Stimulated activated CD4-positive, alpha-beta T cell treated with anti-CD3 and anti-CD28 coated beads, Interleukin-1b, Interleukin-23, amount 100 ng/mL, for 1 hour (primary cell): ENCODE results near the gene RBBP7.
"Not testable (repeated sequence)": the region's sequence is repeated elsewhere in the genome, so short reads cannot be mapped to it uniquely, and the experiment has no call there.

Experiments
- DNase-seq, 2 donors: peaks; one replicate each; pipeline ENCODE4 v3.0.0-alpha.2; 2020; ENCODE audit warnings: low read depth in 2 of 2

RBBP7 gene

DNA sequence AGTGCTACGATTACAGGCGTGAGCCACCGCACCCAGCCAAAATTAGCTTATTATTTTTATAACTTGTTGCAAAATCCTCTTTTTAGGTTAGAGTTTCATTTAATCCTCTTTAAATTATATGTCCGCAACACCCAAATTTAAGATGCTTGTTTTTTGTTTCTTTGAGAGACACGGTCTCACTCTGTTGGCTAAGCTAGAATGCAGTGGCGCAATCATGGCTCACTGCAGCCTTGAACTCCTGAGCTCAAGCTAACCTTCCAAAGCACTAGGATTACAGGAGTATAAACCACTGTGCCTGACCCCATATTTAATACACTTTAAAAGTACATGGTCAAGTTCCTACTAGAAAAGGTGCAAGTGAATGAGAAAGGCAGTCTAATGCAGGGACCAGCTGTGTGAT lies 2.2 kb downstream of the RBBP7 start:
- no peak for DNase-seq

DNA sequence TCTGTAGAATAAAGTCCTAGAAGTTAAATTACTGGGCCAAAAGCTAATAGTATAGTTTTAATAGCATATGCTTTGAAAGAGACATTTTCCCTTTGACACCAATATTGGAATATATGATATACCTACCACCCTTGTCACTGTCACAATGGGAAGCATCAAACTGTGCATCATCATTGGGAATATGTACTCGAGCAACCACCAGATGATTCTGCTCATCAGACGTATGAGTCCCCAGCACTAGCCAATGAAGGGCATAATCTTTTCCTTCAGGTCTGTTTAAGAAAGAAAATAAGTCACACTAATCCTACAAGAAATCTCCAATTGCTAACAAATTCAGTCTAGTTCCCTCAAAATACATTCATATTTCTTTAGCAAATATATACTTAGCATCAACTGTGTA lies 7.3 kb downstream of the RBBP7 start:
- DNase-seq, result no peak

DNA sequence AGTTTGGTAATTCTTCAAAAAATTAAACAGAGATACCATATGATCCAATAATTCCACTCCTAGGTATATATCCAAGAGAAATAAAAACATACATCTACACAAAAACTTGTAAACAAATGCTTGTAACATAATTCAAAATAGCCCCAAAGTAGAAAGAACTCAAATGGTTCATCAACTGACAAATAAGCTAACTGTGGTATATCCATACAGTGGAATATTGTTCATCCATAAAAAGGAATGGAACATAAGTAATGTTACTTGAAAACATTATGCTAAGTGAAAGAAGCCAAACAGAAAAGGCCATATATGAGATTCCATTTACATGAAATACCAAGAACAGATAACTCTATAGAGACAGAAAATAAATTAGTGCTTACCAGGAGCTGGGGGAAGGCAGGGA lies 13.4 kb downstream of the RBBP7 start:
- no peak for DNase-seq

DNA sequence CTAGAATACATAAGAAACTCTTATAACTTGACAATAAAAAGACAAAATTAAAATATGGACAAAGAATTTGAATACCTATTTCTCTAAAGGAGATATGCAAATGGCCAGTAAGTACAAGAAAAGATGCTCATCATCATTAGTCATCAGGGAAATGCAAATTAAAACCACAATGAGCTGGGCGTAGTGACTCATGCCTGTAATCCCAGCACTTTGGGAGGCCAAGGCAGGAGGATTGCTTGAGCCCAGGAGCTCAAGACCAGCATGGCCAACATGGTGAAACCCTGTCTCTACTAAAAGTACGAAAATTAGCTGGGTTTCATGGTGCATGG lies 14.1 kb downstream of the RBBP7 start:
- DNase-seq, result not testable (repeated sequence)

DNA sequence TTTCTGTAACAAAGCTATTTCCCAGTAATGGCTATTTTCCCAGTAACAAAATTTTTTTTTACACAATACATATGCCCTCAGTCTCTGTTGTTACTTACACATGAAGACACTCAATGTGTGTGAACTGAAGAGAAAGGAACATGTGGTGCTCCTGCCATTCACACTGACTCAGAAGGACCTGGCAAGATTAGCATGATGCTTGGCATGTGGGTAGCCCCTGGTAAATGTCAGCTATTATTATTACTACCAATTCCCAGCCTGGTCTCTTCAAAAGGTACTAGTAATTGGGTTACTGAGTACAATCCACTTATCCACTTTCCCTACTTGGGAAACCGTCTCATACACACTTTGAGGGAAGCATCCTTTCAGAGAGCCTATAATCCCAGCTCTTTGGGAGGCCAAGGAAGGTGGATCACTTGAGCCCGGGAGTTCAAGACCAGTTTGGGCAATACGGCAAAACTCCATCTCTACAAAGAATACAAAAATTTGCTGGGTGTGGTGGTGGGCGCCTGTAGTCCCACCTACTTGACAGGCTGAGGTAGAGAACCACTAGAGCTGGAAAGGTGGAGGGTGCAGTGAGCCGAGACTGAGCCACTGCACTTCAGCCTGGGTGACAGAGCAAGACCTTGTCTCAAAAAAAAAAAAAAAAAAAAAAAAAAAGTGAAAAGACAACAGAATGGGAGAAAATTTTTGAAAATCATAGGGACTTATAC lies 14.6 kb downstream of the RBBP7 start:
- no peak for DNase-seq

DNA sequence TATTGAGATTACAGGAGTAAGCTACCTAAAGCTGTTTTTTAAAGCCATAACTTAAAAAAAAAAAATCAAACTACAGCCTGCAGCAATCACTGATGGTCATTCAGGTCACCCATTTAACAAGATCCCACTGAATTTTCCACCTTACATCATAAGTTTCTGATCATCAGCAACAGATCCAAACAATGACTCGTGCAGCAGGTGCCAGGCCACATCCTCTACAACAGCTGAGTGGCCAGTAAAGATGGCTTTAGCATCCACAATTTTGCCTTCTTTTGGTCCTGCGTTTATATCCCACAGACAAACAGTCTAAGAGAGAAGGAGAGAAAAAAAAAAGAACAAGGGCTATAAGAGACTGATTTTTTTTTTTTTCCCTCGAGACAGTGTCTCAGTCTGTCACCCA lies 16.6 kb downstream of the RBBP7 start:
- no peak for DNase-seq

DNA sequence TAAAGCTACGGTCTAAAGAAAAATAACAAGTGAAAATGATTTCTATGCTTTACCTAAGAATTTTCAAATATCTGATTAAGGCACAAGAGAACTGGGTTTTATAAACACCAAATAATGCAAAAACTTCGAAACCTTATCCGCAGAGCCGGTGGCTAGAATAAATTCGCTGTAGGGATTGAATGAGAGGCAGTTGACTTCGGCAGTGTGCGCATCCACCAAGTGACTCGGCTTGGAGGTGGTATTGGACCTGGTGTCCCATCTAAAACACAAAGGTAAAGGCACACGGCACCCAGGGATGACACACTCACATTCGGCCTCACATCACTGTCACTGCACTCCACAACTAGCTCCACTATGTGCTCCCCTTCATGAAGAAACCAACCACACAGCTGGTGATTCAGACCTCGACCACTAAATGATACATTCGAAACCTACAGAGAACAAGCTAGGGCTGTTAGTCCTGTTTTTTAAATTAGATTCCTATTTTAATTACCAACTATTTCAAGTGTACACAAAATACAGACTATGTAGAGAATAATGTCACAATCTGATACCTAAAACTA lies 17.5 kb downstream of the RBBP7 start:
- no peak for DNase-seq

DNA sequence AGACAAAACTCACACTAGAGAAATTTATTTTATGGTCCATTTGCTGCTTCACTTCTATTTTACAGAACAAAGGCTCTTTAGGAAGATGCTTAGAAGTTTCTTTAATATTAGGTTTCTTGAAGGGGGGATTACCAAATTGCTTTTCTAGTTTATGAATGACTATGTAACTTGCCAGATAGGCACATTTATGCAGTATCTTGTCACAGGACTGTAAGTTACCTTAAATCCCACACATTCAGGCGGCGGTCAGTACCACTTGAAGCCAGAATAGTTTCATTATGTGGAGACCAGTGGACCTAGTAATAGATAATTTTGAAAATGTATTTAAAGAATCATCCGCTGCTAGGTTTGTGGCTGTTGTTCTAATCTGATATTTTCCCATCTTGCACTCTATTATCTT lies 18.3 kb downstream of the RBBP7 start:
- DNase-seq, result no peak

DNA sequence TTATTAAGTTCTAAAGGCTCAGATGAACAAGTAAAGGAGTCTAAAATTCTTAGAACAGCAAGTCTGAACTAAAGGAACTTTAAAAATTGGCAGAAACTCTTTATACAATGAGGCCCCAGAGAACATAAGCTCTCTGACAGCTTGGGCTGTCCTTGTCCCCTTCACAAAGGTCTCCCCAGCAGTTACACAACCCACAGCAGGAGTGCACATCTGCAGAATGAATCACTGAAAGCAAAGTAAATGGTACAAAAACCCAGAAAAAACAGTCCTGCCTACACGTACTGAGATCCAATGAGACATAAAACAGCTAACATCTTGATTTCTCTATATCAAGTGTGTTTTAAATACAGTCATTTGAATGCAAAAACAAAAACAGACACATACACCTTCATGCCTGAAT lies 18.7 kb downstream of the RBBP7 start:
- no peak for DNase-seq

DNA sequence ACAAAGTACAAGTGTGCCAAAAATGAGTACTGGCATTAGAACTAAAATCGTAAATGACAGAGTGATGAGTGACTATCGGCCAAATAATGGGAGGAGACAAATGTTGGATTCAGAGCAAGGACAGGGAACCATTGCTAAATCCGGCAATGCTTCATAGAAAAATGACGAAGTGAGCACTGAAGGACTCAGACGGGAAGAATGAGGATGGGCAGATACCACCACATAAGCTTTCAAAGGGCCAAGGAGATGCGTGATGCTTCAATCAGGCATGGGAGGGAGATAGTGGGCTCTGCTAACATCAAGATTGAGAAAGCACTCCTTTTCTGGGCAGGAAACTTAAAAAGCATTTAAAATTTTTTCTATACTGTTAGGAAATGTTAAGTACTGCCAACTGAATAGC lies 21.6 kb downstream of the RBBP7 start:
- no peak for DNase-seq

DNA sequence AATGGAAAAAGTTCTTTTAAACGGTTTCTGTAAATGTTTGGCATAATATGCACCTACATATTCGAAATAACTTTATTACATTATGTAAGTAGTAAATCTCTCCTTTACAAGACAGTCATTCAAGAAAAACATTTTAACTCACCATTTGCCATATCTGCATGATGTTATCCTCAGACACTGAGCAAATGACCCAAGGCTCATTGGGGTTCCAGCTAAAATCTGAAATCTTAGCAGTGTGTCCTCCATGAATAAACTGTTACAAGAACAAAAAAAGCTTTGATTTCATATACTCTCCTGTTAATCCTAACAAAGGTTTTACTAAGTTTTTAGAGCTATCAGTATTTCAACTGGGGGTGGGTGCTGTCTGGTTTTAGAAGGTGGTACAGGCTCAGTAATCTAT lies 24.5 kb downstream of the RBBP7 start:
- DNase-seq, result no peak

DNA sequence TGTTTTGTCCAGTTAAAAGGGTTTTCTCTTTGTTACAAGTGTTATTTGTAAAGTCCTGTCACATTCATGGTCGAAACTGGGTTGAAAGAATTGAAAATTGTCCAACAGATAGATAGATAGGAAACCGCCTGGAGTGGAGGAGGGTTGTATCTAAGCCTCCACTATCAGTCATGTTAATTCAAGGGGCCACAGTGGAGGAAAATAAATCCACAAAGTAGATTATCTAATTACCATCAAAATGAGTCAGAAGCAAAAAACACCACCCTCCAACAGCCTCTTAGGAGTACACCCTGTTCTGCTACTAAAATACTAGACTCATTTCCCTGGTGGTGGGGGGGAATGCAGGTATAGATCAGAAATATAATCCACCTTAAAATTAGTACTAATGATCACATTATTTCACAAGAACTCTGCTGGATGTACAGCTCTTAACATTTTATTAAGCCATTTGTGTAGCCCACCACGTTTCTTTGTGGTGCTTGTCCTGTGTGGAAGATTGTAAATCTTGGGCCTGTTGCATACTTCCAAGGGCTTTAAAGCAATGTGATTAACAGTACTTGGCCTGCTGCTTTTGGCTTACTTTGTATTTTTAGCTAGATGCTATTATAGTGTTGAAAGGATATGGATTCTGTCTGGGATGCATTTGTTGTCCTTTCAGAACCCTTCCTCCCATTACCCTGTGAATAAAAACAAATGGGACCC lies 26.8 kb downstream of the RBBP7 start:
- no peak for DNase-seq

DNA sequence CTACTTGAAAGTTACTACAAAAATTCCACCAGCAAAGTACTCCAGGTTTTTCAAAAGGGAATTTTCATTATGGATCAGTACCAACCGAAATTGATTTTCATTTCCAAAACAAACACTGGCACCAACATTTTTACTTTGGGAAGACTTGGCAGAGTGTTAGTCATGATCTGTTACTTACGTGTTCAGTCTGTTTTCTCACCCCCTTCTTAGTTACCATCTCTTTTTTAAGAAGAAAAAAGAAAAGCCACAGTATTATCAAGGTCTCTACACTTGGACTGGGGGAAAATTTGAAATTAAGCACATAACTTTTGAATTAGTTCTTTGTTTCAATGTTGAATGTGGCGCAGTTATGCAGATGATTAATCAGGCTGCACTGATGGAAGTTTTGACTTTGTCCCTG lies 27.5 kb downstream of the RBBP7 start:
- DNase-seq, result no peak

DNA sequence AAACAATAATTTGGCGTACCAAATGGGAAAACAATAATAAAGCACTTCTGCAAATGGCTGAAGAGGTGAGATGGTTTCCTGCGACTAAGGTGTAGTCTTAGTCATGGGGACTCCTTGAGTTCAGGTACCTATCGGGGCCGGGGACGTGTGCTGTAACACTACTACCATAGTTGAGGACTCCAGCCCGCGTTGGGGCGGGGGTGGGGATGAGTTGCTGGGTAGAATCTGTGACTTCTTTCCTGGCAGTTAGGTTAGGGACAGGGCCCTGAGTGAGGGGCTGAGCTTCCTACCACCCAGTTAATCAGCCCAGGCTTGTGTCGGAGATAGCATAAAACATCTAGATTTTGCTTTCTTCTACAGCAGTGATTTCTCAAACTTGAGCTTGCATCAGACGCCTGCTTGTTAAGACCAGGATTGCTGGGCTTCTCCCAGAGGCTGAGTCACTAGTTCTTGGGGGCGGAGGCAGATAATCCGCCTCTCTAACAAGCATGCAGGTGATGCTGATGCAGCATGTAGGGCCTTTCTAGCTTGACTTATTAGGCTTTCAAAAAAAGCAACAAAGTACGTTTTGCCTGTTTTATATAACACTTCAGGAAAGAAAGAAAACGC lies 30.2 kb downstream of the RBBP7 start:
- no peak for DNase-seq

DNA sequence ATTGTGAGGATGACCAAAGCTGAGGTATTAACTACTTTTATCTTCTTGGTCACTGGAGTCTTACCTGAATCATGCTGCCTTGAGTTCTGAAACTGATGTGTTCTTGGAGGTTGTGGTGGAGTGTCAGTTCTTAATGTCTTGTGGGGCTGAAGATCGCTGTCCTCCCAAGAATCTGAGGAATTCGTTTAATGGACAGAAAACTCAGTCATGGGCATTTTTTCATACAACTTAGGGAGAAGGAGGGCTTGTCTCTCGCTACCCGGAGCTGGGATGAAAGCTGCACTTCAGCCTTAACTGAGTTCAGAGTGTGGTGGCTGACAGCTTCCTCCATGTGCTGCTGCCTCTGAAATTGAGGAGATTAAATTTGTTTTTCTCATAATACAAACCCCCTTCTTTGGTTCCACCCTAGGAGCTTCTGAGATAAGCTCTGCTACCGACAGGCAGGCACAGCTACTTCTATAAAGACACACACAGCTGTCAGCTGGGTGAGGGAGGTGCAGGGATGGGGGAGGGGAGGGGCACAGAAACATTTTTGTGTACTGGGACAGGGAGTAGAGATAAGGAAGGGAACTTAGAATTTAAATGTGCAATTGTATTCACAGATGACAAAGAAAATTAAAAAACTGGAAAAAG lies 30.8 kb downstream of the RBBP7 start:
- DNase-seq, result no peak

DNA sequence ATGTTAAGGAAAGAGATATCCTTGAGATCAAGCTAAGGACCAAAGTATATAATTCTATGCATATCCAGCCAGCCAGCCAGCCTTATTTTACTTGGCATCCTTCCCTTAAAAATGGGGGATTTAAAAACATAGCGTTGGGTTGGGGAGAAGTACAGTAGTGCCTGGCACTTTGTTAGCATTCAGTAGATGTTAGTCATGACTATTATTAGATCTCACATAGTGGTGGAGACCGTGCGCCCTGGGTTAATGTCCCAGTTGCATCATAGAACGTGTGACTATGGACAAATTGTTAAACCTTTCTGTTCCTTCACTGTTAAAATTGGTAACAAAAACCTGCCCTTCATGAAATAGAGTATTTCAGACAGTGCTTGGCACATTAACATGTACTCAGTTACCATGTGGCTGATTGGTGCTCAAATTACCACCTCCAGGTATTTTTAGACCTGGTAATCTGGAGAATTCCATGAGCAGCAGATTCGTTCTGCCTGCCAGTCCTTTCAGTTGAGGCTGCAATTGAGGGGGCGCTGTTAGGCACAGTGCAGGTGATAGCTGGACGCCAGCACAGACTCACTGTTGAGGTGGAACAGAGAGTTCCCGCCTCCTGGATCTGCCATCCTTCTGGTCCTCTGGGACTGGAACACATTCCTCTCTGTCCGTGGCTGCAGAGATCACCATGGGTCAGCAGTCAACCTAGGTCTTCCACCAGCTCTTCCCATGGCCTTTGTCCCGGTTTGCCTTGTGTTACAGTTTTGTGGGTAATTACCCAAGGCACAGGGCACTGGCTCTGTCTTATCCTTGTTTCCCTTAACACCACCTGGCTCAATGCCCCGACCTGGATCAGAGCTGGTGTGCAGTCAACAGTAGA lies 31.7 kb downstream of the RBBP7 start:
- DNase-seq, result no peak

DNA sequence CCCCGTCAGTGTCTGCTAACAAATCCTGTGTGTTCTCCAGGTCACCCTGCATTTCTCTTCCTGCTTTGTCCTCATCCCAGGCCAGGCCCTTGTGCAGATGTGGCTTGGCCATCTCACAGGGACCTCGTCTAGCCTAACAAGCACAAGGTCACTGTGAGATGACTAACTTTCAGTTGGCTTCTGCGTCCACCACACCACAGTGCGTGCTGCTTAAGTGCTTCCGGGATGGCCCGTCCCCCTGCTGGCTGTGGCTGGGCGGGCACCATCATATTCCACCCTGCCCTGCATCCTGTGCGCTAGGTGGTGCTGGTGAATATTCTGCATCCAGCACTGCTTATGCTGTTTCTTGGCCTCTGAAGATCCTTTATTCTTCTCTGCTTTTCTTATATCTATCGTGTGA lies 33.8 kb downstream of the RBBP7 start:
- DNase-seq, result no peak

DNA sequence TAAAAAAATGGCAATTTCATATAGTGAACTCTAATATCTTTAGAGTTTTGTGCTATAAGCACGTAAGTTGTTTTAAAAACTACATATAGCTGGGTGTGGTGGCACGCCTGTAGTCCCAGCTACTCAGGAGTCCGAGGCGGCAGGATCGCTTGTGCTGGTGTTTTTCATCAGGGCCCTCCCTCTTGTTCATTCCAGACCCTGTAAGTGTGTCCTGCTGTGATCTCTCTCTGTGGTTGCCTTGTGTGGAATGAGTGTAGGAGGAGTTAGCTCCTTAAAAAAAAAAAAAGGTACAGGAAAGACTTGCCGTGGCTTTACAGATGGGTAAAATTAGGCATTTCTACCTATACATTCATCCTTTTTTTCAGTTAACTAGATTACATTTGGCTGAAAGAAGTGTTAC lies 35.4 kb downstream of the RBBP7 start:
- no peak for DNase-seq

DNA sequence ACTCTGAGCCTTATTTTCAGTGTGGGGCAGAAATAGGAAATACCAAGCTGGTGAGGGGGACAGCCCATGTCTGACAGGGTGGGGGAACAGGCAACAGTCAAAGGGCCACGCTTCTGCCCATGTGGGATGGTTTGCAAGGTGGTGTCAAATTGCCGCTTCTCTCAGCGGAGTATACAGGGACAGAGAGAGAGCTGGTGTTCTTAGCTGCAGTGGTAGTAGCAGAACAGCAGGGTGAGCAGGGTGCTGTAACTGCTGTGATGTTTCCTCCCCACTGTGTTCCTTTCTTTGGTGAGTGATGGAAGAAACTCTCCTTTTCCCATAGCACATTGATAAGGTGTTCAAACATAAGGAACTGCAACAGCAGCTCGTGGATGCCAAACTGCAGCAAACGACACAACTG lies 37.9 kb downstream of the RBBP7 start:
- no peak for DNase-seq

DNA sequence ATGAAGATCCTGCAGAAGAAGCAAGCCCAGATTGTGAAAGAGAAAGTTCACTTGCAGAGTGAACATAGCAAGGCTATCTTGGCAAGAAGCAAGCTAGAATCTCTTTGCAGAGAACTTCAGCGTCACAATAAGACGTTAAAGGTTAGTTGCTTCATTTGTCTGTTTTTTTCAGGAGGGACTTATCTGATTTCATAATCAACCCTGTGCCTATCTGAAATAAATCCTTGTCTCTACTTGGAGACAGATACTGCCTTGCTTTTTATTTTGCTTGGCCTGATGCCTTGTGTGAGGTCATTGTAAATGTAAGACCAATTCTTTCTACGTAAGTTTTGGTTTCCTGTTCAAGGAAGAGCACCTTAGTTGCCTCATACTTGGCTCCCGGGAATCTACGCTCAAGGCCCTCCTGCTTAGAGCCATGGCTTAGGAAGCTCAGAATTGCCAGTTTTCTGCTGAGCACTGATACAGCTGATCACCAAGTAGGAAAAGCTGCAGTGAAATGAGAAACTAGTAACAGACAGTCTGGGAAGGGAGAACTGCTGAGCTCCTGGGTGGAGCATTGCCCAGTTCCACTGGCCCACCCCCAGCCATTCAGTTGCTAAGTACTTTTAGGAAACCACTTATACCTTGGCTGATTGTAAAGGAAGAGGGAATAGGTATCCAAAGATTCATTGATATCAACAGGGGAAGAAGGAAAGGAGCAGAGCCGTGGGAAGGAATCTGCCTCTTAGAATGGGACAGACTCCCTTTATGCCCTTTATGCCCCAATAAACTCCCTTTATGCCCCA lies 41.8 kb downstream of the RBBP7 start:
- DNase-seq, result no peak

DNA sequence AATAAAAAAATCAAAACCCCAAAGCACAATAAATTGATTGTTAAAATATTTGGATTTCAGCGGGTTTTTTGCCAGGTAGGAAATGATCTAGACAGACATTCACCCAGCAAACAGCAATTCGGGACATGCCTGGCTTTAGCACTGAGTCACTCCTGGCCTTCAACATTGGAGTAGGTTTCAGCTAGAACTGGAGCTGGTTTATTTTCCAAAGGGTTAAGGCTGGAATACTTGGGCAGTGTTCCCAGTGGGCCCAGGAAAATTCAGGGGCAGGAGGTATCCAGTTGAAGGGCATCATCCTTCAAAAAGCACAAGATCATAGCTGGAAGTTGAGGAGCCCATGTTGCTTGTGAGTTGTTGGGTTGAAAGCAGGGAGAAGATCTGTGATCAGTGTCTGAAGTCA lies 42.9 kb downstream of the RBBP7 start:
- no peak for DNase-seq
